Central memory CD4-positive, alpha-beta T cell (primary cell): ENCODE results near the gene HIVEP2.

ENCODE experiments used
- DNase-seq: peaks from one replicate; pipeline ENCODE4 v3.0.0; 2022

The HIVEP2 gene

DNA sequence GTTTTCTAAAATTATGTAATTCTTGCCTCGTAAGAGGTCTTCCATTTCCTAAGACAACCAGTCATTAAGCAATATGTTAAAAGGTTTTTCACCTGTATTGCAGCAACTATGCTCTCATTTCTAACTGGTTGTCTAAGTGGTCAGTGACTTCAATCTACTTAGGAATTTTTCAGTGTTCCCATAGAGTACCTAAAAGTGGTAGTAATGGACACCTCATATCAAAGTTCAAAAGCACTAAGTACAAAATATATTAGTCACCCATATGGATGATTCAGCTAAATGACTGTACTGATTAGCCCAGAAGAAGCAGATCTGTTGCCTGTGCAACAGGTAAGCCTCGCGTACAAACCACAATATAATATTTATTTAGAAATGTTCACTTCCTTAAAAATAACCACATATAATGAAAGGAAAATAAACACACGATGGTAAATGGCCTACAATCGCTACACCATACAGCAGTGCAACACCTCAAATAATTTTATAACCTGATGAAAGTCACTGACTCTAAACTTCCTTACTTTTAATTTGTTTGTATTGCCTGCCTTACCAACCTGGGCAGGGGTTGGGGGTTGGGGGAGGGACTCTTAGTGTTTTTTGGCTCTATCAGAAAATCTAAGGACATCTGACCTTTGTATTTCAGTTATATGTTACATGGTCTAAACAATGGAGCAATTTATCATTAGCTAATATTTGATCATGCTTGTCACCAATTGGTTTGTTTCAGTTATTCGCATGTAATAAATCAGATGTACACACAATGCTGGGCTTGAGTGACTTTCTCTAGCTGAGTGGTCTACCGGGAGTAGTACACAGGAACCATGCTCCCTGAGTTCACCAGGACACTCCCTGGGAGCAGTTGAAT is 105.9 kb downstream of the HIVEP2 start:
- no peak for DNase-seq

- no peak for DNase-seq
Measured at GRCh38 chr6:142835787-142836535, 109.0 kb downstream of the HIVEP2 start.

DNA sequence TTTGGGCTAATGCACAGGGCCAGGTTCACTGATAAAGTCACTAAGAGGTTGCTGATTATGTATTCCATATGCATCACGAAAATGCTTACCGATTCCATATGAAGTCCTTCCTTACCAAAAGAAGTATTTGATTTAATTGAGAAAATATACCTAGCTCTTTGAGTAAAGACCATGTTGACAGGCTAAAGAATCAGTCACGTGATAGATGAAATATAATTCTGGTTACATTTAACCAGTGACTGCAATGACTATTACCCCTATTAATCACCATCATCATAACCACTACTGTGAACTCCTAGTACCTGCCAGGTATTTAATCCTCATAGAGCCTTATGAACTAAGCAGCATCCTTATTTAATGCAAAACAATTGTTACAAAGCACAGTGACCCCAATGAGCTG is 110.1 kb downstream of the HIVEP2 start:
- no peak for DNase-seq

DNA sequence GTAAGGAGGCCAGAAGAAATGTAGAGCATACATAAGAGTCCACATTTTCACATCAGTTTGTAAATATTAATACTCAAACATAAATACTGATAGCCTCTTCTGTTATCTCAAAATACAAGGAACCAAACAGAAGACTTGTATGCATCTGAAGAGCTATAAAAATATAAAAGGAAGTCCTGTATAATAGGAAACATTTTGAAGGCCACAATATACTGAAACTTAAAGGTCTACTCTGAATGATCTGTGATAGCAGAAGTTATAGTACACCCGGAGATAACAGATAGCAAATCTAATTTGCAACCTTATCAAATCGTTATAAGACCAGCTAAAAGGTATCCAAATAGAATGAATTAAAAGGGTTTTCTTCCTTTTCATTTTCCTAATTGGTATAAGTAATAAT is 111.2 kb downstream of the HIVEP2 start:
- no peak for DNase-seq

DNA sequence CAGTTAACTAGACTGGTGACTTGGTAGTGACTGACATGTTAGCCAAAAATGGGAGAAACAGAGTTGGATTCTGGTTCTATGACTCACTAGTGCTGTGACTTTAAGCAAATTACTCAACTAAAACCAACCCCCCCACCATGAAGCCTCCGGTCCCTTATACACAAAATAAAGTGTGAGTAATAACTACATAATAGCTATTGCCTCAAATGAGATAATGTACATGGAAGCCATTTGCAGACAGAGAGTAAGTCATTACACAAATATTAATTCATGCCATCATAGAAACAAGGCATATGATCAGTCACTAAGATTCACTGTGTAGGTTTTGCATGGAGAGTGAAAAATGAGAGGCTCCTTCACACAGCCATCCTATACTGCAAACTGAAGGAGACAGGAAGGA is 111.9 kb downstream of the HIVEP2 start:
- no peak for DNase-seq

DNA sequence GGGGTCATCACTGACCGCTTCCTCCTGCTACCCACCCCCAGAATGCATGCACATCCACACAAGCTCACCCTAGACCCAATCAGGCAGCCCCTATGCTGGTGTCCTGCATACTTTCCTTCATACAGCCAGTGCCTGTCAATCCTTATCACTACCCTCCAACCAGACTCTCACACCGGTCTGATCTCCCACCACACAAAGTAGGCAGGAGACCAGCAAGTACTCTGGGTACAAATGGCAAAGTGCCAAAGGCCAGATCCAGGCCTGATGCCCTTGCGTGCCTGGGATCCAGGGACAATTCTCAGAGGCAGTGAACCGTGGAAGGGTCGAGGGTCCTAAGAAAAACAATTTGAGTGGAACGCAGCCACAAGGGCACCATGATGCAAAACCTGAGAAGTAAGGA is 114.2 kb downstream of the HIVEP2 start:
- DNase-seq: no peak

DNA sequence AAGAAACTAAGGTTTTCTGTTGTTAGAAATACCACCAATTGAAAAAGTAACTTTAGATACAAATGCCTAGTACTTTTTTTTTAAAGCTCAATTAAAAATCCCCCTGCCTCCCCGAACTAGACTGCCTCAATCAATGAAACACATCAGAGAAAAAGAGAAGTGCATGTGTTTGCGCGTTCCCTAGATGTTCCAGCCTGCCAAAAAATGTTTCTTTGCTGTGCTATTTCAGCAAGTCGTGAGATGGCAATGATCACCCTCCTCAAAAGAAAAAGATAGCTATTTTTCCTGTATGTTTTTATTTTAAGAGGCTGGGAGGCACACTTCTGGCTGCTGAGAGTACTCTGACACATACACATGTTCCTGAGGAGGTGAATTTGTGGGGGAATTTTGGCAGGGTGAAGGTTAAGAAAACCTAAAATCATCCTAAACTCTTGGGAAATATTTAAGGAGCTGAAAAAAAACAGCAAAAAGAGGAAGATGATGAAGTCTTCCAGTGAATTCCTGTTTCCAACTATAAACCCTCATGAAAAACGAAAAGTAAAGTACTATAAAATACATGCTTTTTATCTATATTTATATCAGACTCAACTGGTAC is 114.8 kb downstream of the HIVEP2 start:
- no peak for DNase-seq

DNA sequence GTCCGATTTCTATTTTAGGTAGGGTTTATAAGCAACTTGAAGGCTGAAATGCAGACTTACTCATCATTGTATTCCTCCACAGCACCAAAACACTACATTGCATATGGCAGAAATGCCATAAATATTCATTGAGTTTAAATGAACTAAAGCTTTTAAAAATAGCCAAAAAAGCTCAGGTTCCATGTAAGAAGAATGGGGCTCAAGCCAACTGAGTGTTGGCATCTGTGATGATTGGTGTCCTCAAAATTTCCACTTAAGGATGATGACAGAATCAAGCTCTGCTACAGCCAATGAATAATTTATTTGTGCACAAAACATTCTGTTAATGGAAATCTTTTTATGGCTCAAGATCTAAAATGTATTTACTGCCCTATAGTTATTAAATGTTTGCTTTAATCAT is 115.4 kb downstream of the HIVEP2 start:
- DNase-seq: no peak

DNA sequence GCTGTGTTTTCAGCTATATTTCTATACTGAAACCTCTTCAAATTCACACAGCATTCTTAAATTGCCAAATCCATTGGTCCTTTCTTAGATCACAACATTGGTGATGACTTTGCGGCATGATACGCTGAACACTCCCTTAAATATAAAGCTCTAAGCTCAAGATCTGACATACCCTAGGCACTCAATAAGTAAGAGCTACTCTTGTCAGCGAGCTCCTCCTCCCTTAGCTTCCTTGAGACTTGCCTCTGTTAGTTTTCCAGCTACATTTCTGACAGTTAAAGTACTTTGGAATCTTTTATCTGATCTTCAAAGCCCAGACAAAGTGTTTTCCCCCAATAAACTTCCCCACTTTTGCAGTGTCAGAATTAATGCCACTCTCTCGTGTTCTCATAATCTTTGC is 117.0 kb downstream of the HIVEP2 start:
- DNase-seq: no peak

DNA sequence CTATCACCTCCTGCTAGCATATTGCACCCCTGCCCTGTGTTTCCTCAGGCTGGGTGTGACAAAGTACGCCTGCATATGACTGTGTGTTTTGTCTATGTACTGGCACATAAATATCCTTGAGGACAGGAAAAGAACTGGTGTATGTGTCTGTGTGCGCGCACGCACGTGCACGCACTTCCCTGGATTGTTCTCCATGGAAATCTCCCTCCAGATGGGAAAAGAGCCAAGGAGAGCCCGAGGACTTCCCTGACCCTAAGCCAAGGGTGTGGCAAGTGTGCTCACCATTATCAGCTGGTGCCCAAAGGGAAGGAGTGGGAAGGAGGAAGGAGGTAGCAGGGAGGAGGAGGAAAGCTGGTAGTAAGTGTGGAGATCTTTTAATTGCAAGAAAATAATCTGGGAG is 117.6 kb downstream of the HIVEP2 start:
- DNase-seq: no peak

DNA sequence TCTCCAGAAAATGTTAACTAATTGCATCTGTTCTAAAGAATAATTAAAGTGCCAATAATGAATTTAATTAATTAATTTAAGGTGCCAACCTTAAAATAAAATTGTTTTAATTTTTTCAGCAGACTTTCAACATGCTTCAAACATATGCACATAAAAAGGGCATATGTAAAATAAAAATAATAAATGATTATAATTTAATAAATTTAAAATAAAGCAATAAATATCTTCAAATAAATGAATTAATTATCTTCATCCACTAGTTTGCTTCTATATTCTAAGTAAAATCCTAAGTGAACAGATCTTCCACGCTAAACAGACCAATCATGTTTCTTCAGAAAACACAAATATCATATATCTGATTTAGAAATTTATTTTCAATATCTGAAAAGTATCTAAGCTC is 119.2 kb downstream of the HIVEP2 start:
- DNase-seq: no peak

DNA sequence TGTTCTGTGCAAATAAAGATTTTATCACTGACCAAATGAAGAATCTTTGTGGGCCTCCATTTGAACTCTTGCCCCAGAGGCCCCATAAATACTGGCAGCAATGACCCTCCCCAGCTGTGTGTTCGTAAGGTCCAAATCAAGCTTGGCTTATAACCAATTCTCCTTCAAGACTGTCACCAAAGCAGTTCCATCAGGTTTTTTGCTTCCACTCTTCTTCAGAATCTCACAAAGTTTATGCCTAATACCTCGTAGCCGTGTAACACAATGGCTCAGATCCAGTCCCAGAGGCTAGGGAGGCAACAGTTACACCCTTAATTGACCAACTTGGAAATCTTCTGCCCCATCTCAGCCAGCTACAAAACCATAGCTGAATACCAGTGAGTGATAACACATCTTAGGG is 120.5 kb downstream of the HIVEP2 start:
- DNase-seq: no peak

GRCh38 chr6:142823256-142823902 is 121.6 kb downstream of the HIVEP2 start:
- DNase-seq: no peak

- no peak for DNase-seq
Measured at GRCh38 chr6:142822842-142823241, 122.1 kb downstream of the HIVEP2 start.

DNA sequence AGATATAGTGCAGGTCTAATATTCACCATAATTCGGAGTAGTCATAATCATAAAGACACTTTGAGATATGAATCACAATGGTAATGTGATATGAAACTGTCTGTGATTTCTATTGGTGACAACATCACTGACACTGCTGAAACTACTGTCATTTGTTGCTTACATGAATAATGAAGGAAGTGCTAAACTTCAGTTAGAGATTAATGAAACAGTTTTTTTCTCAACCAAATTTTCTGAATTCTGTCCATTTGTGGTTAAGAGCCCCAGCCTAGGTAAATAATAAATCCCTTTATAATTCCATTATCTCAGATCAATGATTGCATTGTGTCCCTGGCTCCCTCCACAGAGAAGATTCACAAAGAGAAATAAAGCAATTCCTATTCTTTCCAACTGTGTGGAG is 122.6 kb downstream of the HIVEP2 start:
- no peak for DNase-seq

DNA sequence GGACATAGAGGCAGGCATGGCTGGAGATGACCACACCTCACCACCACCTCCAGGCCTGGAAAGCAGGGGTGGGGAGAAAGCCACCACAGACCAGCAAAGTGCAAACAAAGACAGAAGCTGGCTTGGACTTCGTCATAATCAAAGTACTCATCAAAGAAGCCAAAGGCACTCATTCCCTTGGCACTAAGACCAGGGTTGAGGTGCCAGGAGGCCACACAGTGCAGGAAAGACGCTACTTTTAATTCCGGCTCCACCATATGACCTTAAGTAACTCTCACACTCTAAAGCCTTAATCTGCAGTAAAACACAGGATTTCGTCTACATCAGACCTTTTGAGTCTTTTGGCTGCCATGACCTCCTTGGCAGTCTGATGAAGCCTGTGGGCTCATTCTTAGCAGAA is 123.1 kb downstream of the HIVEP2 start:
- no peak for DNase-seq

GRCh38 chr6:142821164-142821716 is 123.7 kb downstream of the HIVEP2 start:
- no peak for DNase-seq

DNA sequence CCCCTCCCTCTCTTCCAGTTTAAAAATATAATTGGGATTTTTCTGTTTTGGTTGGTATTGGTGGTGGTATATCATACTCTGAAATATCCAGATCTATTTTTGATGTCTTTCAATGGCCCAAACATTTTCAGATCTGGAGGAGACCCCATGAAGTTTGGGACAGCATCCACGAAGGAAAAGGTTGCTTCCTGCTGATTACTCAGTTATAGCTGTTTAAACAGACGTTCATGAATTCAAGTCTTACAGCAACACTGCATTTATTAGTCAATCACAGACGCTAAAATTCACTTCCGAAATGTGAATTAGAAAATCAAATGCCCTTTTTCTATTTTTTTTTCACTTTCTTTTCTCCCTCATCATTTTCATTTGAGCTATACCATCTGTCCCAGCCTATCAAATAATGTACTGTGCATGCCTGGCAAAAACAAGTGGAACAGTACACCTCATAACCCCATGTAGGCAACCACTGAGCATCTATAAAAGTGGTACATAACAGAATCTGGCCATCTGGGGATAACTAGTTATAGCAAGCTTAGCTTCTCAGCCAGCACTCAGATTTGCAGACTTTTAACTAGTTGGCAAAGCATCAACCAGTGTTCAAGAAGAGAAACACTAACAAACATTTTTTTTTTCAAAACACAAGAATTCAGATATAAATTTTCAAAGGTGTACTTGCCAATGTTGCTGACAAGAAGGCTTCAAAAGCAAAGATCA is 124.5 kb downstream of the HIVEP2 start:
- DNase-seq: no peak

DNA sequence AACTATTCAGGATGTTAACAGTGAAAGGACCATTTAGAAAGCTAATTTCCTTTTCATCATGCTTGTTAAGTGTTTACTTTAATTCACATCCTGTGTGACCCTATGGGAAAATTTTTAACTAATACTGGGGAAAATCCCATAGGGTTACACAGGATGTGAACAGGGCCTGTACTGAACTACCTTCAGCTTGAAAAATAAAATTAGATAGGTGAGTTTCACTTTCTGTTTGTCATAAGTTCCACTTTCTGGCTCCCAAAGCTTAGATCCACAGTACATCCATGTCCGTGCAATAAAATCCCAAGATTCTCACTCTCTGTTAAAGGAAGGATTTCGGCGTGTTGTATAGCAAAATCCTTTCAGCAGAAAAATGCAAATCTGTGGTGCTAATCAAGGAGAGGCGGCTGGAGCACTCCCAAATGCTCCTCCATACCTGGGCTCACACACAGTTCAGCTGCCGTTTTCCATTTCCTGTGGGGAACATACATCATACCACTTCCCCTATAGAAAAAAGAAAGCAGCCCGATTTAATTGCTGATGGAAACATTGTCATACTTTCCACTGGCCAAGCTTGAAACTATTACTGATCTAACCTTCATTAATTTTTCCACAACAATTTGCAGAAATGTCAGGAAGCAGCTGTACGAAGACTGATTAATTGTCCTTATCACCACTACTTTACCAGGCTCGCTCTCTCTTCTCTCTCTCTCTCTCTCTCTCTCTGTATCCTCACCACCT is 125.2 kb downstream of the HIVEP2 start:
- DNase-seq: peak; percentile 48

DNA sequence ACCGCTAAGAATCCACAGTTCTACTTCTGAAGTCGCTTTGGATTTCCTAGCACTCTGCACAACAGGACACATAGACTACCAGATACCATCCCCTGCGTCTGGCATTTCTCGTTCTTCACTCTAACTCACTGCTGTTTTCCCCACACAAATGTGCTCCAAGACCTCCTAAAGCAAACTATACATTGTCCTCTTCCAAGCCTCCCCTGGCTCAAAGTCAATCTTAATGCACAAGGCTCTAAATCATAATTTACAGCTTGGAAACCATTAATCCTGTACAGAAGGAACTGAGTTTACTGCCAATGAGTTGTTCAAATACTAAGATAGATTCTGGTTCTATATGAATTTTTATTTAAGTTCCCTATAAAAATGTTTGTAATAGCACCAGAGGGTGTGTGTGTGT is 128.5 kb downstream of the HIVEP2 start:
- no peak for DNase-seq

DNA sequence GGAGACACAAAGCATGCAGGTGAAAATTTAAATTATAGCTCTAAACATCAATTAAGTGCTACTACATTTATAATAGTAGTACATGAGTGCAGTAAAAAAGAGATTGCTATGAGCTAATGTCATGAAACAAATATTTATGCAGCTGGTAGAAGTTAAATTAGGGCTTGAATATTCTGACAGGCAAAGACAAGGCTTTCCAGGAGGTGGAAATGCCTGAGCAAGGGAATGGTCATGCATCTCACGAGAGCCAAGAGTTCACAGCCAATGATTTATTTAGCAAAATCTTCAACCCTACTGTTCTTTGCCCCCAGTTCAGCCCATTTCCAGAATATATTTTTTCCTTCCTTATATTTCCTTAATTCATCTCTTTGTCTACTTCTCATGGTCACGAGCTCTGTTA is 128.9 kb downstream of the HIVEP2 start:
- no peak for DNase-seq

- DNase-seq: no peak
Measured at GRCh38 chr6:142811923-142812322, 133.1 kb downstream of the HIVEP2 start.
